ENCODE results near the gene MEF2B.

GRCh38 chr19:19217099-19217498 lies 47.0 kb upstream of the MEF2B start:
- TF ChIP-seq EP300 (conservative IDR thresholded peaks at IDR 0.05; ENCODE audit: poor library complexity, severe bottlenecking) (no peak), CTCF (IDR thresholded peaks at IDR 0.05; ENCODE audit: poor library complexity, severe bottlenecking) (no peak), REST (IDR thresholded peaks at IDR 0.05; ENCODE audit: borderline replicate concordance) (no peak)
